HPDE6-E6E7 (cell line): ENCODE measurements around the gene SNX8.

Experiments used
- DNase-seq: peaks from one replicate; pipeline ENCODE4 v3.0.0; 2011; ENCODE audit warnings: missing footprints; ENCODE audit errors: extremely low spot score

The SNX8 gene

DNA sequence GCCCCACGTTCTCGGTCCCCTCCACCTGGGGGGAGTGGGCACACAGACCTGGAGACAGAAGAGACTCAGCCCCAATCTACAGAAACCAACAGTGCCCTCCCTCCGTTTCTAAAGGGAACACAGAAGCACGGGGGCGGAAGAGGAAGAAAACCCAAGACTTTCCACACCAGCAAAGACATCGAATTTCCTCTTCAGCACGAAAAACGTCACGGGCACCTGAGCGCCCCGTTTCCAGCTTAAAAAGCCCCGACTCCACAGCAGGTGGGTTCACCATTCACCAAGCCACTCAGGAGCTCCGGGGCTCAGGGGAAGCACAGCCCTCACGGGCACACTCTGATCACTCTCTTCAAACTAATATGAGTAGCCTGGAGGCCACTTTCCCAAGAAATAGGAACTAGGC lies 52.6 kb downstream of the SNX8 start:
- DNase-seq, result no peak

DNA sequence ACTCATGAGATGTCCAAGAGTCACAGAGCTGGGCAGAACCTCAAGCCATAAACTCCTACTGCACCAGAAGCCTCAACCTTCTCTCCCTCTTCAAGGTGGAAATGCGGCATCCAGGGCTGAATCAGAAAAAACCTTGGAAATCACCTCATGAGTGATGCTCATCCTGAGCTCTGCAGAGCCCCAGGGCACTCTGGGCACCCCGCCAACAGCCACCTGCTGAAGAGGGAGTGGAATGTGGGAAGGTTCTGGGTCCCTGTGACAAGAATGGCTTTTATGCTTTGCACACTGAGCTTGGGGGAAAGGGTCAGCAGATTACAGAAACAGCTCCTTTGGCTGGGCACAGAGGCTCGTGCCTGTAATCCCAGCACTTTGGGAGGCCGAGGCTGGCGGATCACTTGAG lies 53.4 kb downstream of the SNX8 start:
- peak; percentile 93 for DNase-seq

DNA sequence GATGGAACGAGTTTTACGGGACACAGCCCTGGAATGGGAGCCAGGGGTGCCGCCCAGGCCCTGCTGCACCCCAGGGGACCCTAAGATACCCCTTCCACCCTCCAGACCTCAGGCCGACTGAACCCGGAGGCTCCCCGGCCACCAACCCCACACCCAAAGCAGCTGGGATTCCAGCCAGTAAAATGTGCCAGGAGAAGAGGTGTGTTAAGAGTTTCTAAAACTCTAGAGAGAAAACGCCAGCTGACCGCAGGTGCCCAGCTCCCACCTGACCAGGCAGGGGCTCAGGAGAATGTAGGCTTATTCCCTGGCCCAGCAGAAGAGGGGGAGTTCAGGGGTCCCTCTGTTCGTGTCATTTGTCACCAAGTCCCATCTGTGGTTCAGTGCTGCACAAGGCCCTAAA lies 54.8 kb downstream of the SNX8 start:
- no peak for DNase-seq

DNA sequence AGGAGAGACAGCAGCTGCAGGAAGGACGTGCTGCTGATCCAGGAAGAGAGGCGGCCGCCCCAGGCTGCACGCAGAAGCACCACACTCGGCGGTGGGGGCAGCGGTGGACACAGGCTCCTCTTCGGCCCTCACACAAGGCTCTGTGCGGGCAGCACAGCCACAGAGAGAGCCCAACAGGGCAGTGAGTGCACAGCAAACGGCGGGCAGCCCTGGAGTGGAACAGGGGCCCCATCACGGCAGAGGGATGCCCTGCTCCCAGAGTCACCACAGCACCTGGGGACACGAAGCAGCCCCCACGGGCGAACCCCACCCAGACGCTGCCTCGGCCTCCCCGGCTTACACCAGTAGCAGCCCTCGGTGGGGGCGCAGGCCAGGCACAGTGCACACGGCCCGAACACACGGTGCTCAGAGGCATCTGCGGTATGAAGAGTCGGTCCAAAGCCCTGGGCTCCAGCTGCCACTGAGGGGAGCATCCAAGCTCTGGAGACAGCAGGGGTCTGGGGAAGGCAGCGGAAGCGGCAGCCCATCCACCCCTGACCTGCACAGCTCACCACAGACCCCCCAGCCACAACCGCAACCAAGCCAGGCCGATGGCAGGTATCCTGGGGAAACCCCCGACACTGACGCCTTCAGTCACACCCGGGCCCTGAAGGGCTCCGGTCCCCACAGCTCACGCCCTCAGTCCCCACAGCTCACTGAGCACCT lies 55.4 kb downstream of the SNX8 start:
- no peak for DNase-seq

DNA sequence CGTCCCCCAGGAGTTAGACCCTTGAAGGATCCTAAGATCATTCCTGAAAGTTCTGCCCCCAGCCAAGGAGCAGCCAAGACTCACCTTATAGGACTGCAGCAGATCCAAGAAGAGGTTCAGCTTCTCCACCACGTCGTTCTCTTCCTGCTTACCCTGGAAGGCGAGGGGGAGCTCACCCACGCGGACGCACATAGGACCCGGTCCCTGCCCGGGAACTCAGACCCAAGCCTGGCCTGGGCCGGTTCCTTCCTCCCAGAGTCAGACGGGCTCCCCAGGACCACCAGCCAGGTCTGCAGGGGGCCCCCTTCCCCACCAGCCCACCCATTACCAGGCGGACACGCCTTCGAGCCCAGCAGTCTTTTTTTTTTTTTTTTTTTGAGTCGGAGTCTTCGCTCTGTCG lies 56.6 kb downstream of the SNX8 start:
- DNase-seq, result no peak

DNA sequence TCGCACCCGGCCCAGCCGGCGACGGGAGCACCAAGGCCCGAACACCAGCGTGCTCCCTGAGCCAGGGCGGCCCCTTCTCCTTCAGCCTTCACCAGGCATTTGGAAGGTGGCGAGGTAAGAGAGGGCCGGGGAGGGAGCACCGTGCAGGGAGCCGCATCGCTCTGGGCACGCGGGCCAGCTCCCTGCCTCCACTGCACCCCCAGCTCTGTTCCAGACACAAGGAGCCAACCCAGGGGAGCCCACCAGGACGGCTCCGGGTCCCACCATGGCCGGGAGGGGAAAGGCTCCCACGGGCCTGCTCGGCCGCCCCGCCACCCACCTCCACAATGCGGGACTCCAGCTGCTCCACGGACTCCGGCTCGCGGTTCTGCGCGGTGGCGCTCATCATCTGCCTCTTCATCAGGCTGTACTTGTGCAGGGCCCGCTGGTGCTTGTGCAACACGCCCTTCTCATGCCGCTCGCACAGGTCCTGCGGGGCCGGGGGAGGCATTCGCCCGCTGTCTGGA lies 57.1 kb downstream of the SNX8 start:
- no peak for DNase-seq

DNA sequence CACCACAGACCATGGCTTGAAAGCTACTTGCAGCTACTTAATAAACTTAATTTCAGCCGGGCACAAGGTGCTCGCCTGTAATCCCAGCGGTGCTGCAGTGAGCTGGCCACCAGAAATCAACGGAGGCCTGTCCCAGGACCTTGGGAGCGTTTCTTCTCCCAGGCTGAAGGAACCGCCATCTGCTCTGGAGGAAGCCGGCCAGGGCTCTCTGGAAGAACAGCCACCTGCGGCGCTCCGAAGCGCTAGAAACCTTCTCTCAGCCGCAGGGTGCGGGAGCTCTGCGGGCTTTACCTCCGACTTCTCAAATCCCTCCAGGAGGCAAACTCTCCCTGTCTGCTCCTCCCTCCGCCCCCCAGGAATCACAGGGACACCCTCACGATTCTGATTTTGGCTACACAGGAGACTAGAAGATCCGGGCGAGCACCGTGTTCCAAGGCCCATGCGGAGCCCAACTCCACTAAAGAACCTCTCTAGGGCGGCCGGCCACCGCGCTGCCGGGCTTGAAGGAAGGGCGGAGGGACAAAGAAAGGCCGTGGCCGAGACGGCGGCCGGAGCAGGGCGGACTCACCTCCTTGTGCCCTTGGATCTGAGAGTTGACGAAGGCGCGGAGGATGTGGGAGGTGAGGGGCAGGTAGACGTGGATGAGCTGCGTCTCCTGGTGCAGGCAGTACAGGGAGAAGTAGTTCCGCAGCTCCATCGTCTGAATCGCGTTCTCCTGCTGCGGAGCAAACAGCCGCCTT lies 57.8 kb downstream of the SNX8 start:
- no peak for DNase-seq

DNA sequence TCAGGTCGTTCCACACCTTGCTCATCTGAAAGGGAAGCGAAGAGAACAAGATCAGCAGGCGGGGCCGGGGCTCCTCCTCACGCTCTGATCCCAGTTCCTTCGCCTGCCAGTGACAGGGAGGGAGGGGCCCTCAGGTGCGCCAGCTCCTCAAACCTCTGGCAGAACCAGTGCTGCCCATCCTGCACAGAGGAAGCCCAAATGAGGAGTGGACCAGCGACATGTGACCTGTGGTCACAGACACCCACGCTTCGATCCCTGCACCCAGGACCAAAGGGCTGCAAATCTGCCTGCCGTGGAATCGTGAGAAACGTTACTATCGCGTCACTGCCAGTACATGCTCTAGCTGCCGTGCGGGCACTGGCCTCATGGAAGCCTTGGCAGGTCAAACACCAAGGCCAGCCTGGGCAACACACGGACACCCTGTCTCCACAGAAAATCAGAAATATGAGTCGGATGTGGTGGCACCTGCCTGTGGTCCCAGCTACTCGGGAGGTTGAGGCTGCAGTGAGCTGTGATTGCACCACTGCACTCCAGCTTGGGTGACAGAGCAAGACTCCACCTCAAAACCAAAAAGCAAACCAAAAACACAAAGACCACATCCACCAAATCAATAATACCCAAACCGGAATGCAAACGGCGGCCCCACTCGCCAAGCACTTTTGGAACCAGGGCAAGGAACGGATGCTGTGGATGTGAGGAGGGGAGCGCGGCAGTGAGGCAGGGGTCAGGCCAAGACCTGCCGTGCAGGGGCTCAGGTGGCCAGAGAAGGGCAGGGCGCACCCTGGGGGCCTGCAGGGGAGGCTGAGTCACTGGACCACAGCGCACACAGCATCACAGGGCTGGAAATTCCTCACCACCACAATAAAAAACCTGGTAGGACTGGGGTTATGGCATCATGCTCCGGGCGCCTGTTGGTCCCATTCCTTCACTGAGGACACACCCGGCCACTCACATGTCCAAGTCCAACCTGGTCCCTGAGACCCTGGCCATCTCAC lies 58.8 kb downstream of the SNX8 start:
- DNase-seq, result no peak

DNA sequence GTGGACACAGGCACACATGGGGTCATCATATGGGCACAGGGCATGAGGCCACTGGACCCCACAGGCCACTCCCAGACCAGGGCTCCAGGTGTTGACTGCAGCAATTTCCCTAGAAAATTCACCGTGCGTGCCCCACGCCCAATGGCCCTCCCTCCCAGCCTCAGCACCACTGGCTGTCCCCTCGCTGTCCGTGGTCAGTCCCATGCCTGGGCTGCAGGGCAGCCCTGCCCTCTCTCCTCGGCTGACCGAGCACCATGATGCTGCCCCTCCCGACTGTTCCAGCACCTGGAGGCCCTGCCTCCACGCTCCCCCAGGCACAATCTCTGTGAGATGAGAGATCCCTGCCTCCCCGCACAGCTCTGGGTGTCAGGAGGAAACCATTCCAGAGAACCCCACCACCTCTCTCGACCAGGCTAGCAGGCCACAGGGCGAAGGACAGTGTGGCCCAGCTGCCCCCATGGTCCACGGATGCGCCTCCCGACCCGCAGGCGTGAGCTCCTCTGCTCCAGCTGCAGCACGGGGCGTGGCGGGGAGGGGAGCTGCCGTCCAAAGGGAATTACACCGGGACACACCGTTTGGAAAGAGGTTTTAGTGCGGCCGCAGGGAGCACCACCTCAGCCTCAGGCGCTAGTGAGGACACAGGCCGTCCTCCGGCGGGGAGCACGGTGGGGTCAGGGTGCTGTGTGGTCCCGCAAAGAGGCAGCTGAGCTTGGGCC lies 59.7 kb downstream of the SNX8 start:
- DNase-seq, result no peak

DNA sequence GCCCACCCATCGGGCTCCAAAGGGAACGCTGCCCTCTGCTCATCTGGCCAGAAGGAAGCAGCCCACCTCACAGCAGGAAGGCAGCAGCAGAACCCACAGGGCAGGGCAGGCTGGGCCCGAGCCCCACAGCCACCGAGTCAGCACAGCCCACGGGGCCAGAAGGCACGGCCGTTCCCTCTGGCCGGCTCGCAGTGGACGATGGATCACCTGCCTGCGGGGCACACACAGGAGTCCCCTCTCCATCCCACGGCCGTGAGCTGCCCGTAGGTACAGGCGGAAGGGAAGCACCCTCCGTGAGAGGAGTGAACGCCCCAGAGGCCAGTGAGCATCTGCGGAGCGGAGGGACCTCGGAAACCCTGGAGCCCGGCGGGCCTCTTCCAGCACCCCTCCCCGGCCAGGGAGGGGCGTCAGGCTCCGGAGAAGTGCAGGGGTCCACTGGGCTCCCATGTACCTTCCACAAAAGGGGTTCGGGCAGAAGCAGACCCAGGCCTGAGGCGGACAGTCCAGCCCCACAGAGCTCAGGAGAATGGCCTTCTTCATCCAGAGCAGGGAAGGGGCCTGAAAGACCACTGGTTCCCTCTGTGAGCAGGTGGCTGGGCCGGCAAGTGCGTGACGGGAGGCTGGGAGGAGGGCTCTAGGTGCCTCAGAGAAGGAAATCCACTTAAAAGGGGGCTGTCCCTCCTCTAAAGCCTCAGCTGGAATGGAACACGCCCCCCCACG lies 60.6 kb downstream of the SNX8 start:
- DNase-seq, result no peak

DNA sequence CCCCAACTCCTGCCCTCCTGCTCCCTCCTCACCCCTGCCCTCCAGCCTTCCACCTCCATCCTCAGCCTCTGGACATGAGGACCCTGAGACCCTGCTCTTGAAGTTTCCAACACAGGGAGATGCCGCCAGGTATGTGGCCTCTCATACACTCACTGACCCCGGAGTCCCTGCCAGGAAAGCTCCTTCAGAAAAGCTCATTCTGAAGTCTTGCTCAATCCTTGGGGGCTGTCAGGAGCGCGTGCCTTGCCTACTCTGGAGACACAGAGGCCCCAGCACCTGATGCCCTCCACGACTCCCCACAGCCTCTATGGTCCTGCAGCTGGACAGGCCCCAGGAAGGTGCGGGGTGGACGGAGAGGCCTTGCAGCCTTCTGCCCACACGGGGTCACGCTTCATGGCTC lies 61.2 kb downstream of the SNX8 start:
- DNase-seq, result no peak

DNA sequence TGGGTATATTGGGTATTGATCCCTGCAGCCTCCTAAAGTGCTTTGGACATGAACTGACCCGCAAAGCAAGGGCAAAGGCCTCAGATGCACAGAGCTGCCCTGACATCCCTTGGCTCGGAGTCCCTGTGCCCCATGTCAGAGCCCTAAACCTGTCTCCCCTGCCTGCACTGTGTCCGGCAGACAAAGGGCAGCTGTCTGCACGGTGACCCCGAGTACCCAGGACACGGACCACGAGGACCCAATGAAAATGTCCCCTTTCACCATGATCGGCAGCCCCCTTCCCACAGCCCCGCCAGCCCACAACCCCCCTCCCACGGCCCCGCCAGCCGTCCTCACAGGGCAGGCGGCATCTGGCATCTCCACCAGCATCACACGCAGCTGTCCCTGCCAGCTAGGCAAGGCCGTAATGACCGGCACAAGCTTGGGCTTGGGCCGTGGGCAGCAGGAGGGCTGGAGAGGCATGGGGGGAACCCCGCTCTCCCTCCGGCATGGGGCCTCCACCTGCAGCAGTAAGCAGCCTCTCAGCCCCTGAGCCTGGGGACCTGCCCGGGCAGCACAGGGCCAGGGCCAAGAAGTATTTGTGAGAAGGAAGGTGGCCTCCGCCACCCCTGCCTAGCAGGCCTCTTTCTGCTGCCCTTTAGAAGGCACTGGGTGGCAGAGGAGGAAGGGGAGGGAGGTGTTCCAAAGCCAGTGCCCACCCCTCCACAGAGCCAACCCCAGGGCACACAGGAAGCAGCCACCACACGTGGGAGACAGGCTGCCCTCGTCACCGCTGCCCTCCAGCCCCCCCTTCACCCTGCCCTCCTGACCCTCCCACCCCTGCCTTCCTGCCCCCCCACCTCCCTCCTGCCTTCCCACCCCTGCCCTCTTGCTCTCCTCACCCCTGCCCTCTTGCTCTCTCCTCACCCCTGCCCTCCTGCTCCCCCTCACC lies 62.1 kb downstream of the SNX8 start:
- DNase-seq, result no peak

DNA sequence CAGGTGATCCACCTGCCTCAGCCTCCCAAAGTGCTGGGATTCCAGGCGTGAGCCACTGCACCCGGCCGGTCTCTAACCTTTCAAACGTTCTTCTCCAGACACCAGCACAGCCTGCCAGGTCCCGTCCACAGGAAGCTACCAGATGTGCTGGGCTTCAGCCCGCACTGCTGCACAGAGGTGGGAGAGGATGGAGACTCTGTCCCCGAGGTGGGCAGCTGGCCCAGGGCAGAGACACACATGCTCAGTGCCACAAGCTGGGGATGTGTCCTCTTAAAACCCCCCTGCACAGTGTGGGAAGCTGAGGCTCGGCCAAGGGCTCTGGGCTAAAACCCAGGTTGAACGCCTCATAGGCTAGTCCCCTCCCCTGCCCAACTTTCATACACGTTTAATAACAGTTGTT lies 62.9 kb downstream of the SNX8 start:
- no peak for DNase-seq

DNA sequence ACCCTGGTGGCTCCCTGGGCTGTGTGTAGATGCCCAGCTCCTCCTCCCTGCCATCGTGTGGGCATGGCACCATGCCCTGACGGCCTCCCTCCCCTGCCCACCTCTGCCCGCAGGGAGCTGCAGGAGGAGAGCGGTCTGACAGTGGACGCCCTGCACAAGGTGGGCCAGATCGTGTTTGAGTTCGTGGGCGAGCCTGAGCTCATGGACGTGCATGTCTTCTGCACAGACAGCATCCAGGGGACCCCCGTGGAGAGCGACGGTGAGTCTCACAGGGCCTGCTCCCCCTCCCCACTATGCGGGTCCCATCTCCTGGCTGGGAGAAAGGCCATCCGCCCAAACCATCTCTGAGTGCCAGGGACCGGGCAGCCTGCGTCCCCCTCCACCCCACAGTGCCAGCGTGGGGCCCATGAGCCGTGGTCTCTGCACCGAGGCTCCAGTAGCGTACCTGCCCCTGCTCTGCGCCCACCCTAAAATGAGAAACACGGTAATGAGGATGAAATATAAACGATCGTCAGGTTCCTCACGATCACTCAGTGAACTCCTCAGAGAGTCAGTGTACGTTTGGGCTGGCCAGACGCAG lies 64.4 kb downstream of the SNX8 start:
- DNase-seq, result no peak

DNA sequence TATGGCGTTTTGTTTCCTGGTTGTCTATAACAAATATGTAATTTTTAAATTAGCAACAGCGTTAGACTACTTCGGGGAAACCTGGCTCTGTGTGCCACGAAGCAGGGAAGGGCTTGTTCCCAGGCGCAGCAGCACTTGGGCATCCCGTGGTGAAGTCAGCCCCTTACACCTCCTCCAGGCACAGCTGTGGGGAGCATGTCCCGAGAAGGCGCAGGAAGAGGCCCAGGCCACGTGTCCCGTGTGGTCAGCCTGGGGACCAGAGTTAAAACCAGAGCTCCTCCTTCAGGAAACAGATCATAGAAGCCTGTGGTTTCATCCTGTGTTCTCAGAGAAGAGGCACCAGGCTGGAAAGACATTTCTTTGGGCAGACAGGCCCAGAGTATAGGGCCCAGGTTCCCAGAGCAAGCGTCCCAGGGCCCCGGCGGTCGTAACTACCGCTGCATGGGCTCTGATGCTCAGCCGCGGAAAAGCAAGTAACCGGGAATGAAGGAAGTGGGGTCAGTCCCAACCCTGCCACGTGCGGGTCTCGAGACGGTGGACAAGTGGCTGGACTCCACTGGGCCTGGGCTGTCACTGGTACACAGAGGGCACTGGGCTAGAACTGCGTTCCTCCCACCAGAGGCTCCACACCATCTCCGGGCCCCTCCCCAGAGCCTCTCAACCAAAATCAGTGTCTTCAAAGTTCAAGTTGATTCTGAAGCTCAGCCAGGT lies 65.1 kb downstream of the SNX8 start:
- DNase-seq, result peak; percentile 77

DNA sequence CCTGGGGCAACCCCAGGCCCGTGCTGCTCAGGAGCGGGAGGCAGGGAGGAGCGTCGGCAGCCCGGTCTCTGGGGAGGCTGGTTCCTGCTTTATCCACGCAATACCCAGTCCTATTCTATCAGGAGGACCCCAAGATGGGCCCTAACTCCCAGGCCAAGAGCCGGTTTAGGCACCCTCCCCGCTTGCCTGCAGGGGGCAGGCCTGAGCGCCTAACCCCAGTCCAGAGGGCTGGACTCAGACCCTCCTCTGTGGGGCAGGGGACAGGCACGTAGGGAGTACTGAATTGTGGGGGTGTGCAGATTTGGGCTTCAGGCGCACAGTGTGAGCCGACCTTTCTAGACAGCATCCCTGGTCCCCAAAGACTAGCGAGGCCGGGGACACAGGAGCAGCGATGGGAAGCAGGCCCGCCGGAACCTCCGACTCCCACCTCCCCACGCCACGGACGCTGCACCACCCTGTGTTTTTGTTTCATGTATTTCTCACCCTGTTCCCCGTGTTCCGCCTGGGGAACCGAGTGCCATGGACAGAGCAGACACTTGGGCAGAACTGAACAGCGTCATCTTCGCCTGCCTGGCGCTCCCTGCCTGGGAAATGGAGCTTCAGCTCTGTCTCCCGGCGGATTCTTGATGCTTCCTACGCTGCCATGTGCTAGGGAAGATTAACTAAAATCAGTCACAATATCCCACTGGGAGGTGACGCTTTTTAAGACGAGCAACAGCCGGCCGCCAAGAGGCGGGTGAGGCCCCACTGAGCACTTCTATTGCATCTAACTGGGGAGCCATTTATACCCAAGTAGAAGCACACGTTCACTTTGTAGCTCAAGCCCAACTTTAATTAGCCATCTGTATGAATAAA lies 66.9 kb downstream of the SNX8 start:
- DNase-seq, result no peak

DNA sequence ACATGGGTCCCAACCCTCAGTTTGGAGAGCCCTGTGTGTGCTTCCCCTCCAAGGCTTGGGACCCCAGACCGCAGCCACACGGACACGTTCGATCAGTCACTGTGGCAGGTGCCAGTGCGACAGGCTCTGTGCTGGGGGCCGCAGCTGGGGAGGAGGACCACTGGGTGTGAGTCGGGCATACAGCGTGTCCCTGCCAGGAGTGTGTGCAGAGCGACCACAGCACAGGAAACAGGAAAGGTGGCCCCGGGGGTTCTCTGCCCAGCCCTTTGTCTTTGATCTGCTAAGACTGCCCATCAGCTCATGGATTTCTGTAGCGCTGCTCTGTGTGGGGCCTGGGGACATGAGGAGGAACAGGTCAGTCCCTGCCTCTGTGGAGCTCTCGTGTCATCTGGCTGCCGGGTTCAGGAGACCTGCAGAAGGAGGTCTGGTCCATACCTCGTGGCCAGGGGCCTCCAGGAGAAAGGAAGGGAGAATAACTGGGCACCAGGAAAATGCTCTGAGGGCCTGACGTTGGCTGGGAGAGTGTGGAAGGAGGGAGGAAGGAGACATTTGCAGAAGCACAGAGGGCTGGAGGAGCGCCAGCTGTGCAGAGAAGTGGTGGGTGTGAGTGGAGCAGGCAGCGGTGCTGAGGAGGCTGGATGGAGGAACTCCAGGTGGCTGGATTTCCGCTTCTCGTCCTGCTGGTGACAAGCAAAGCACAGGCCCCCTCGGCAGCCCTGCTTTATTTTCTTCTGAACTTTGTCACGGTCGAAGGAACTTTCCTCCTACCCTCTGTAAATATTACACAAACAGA lies 68.2 kb downstream of the SNX8 start:
- no peak for DNase-seq
